WI38 (cell line): ENCODE data around the gene PTPRC.

Source experiments
- H3K4me3 ChIP-seq: 2 replicates; pipeline ENCODE4 v1.5.1; 2011; ENCODE audit warnings: low read depth, mild to moderate bottlenecking, control low read depth, low read length
- CTCF ChIP-seq: IDR thresholded peaks from 2 replicates; pipeline ENCODE4 v1.5.1; 2012; ENCODE audit warnings: low read depth, mild to moderate bottlenecking, control low read depth, low read length

PTPRC gene

GRCh38 chr1:198747127-198747526 is 108.3 kb downstream of the PTPRC start:
- no peak overlapping the region for H3K4me3 ChIP-seq
- no peak for TF ChIP-seq CTCF

- no peak for TF ChIP-seq CTCF
Observed at GRCh38 chr1:198749279-198749678, 110.4 kb downstream of the PTPRC start.

GRCh38 chr1:198750081-198750480 is 111.2 kb downstream of the PTPRC start:
- no peak for TF ChIP-seq CTCF

More at GRCh38 chr1:198749279-198749678, 110.4 kb downstream of the PTPRC start:
- H3K4me3 ChIP-seq, result no peak overlapping the region

GRCh38 chr1:198751741-198752140 is 112.9 kb downstream of the PTPRC start:
- no peak for TF ChIP-seq CTCF

More at GRCh38 chr1:198750081-198750480, 111.2 kb downstream of the PTPRC start:
- H3K4me3 ChIP-seq, result no peak overlapping the region

GRCh38 chr1:198754670-198755069 is 115.8 kb downstream of the PTPRC start:
- H3K4me3 ChIP-seq, result no peak overlapping the region
- TF ChIP-seq CTCF, result no peak

More at GRCh38 chr1:198751741-198752140, 112.9 kb downstream of the PTPRC start:
- H3K4me3 ChIP-seq, result no peak overlapping the region

- H3K4me3 ChIP-seq, result no peak overlapping the region
- no peak for TF ChIP-seq CTCF
Observed at GRCh38 chr1:198755715-198756114, 116.9 kb downstream of the PTPRC start.

GRCh38 chr1:198756470-198756869 is 117.6 kb downstream of the PTPRC start:
- no peak for TF ChIP-seq CTCF
- H3K4me3 ChIP-seq, result no peak overlapping the region
